ENCODE results near the gene SLC1A2.

GRCh38 chr11:35259529-35259928 lies 159.8 kb downstream of the SLC1A2 start:
- TF ChIP-seq CTCF (IDR thresholded peaks at IDR 0.05): no peak
- TF ChIP-seq EZH2 (IDR thresholded peaks at IDR 0.05): no peak
- no peak for TF ChIP-seq EZH2phosphoT487 (IDR thresholded peaks at IDR 0.05)

Data from neural progenitor cell (in vitro differentiated cells).